Caco-2 (cell line): Measurements from ENCODE around the gene RGS14. TPM values are rescaled to one million over a fixed set of nuclear protein-coding genes. Genes with fewer than 3 reads are reported as not detected.

Experiments used
- BruUV-seq: library from RNA; stranded (reverse); fragments of 400-500 nt; replicated peaks from 2 replicates; lab custom pipeline; 2021; lab: Mats Ljungman, UMichigan
- CTCF ChIA-PET: fragments of 300-600 bp; sonication (Branson Sonifier 250); formaldehyde crosslinking; loops from one replicate; lab custom pipeline; 2022; ENCODE audit warnings: antibody characterized with exemption; lab: Charles Lee
- POLR2A ChIA-PET: fragments of 300-600 bp; sonication (Branson Sonifier 250); formaldehyde crosslinking; loops from one replicate; lab custom pipeline; 2022; ENCODE audit warnings: antibody characterized with exemption; lab: Charles Lee
- DNase-seq, 2 experiments: peaks; one replicate each; pipeline versions ENCODE4 v3.0.0 to v3.0.0-alpha.2; 2020 to 2022
- H3K27me3 ChIP-seq: replicated peaks from 2 replicates; pipeline ENCODE4 v1.6.0; 2011; ENCODE audit warnings: low read length; ENCODE audit not compliant: control insufficient read depth, insufficient read depth
- H3K36me3 ChIP-seq: 2 replicates; pipeline ENCODE4 v1.5.1; 2011; ENCODE audit warnings: low read length; ENCODE audit not compliant: control insufficient read depth, insufficient read depth
- H3K4me1 ChIP-seq: fragments of 250-450 bp; sonication (Bioruptor Pico); 2 replicates; pipeline ENCODE4 v1.5.1; 2020; ENCODE audit warnings: mild to moderate bottlenecking
- H3K4me3 ChIP-seq: 2 replicates; pipeline ENCODE4 v1.5.1; 2011; ENCODE audit warnings: low read depth, mild to moderate bottlenecking, control low read depth, low read length
- H3K9me3 ChIP-seq: fragments of 250-450 bp; sonication (Bioruptor Pico); 2 replicates; pipeline ENCODE4 v1.5.1; 2020; ENCODE audit warnings: mild to moderate bottlenecking, moderate library complexity
- H3K27ac Mint-ChIP-seq: one replicate; pipeline ENCODE4 v1.8.0; 2022; ENCODE audit warnings: mixed read lengths; ENCODE audit not compliant: unreplicated experiment
- H3K27me3 Mint-ChIP-seq: one replicate; pipeline ENCODE4 v1.8.0; 2022; ENCODE audit warnings: mixed read lengths; ENCODE audit not compliant: insufficient read depth, unreplicated experiment
- H3K36me3 Mint-ChIP-seq: one replicate; pipeline ENCODE4 v1.8.0; 2022; ENCODE audit warnings: mild to moderate bottlenecking, mixed read lengths; ENCODE audit not compliant: insufficient read depth, unreplicated experiment
- H3K4me1 Mint-ChIP-seq: one replicate; pipeline ENCODE4 v1.8.0; 2022; ENCODE audit warnings: low read depth, mixed read lengths; ENCODE audit not compliant: unreplicated experiment
- H3K4me3 Mint-ChIP-seq: one replicate; pipeline ENCODE4 v1.8.0; 2022; ENCODE audit warnings: mild to moderate bottlenecking, moderate library complexity, mixed read lengths; ENCODE audit not compliant: unreplicated experiment
- H3K9me3 Mint-ChIP-seq: one replicate; pipeline ENCODE4 v1.8.0; 2022; ENCODE audit warnings: mixed read lengths; ENCODE audit not compliant: unreplicated experiment
- intact Hi-C: fragments of 100-400 bp; cut with micrococcal nuclease; formaldehyde crosslinking; loops from one replicate; pipeline ENCODE4 v1.10.0; 2022; ENCODE audit not compliant: unreplicated experiment
- total RNA-seq: library from RNA; stranded (reverse); gene quantifications from 2 replicates; pipeline ENCODE4 v1.2.3, GENCODE V29; 2022
- TF ChIP-seq, protein P1 (sequence below), 2 experiments: fragments of 200-600 bp in 1 of 2; IDR thresholded peaks; 1 replicate in 1 of 2; 2 replicates in 1 of 2; pipeline versions ENCODE4 v1.5.1 to v1.8.0; 2011 to 2022; ENCODE audit warnings: antibody characterized with exemption in 1 of 2, control low read depth in 1 of 2, inconsistent platforms in 1 of 2, low read depth in 1 of 2, low read length in 1 of 2, mild to moderate bottlenecking in 1 of 2, moderate library complexity in 1 of 2; ENCODE audit not compliant: insufficient read depth in 1 of 2, severe bottlenecking in 1 of 2, unreplicated experiment in 1 of 2

RGS14 gene
- total RNA-seq, 1 experiment from 2014 or later, result 15.2 TPM

DNA sequence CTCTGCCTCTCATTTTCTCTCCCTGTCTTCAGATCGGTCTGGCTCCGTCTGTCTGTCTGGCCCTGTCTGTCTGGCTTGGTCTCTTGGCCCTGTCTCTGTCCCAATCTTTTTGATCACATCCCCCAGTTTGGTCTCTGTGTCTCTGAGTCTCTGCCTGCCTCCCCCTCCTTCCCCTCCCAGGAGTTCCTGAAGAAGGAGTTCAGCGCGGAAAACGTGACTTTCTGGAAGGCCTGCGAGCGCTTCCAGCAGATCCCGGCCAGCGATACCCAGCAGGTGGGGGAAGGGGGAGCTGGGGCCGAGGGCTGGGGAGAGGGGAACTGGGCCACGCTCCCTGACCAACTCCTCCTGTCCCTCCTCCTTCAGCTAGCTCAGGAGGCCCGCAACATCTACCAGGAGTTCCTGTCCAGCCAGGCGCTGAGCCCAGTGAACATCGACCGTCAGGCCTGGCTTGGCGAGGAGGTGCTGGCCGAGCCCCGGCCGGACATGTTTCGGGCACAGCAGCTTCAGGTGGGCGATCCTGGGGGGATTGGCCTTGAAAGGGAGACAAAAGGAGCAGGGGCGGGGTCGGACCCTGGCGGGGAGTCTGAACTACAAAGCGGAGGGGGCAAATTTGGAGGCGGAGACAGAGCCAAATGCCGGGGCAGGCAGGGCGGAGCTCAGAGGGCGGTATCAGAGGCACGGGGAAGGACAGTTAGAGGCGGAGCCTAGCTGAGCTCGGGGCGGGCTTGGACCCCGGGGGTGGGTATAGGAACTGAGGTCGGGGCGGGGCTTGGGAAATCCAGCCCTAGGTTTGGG lies 9.0 kb downstream of the RGS14 start:
- H3K27me3 Mint-ChIP-seq, result no peaks in the 10 kb centered on the region
- peak overlapping the region; percentile 5 for H3K27ac Mint-ChIP-seq
- H3K4me1 ChIP-seq, result peaks cover 14% of the 10 kb centered on the region
- H3K9me3 Mint-ChIP-seq, result no peaks in the 10 kb centered on the region
- H3K36me3 ChIP-seq, result no peaks in the 10 kb centered on the region
- intact Hi-C loops, result no loop called here
- no peak overlapping the region for H3K4me3 ChIP-seq
- BruUV-seq, result no TSS peak
- H3K4me3 Mint-ChIP-seq, result peak overlapping the region; percentile 70
- H3K9me3 ChIP-seq, result no peaks in the 10 kb centered on the region
- CTCF ChIA-PET, result interaction anchor here (0.6 to 1.0 kb wide), 3 partner anchors 13 to 89 kb away, joined by 3 to 4 read pairs (median 3); no protein-coding TSS in a partner anchor
- H3K27me3 ChIP-seq, result no peaks in the 10 kb centered on the region
- H3K36me3 Mint-ChIP-seq, result no peaks in the 10 kb centered on the region
- POLR2A ChIA-PET, result interaction anchor here (1.9 kb wide), 1 partner anchor 15 kb away, joined by 5 read pairs; the partner anchor contains the start of gene LMAN2
- peaks cover 24% of the 10 kb centered on the region for H3K4me1 Mint-ChIP-seq
- no peak for DNase-seq
- TF ChIP-seq, protein P1, sequence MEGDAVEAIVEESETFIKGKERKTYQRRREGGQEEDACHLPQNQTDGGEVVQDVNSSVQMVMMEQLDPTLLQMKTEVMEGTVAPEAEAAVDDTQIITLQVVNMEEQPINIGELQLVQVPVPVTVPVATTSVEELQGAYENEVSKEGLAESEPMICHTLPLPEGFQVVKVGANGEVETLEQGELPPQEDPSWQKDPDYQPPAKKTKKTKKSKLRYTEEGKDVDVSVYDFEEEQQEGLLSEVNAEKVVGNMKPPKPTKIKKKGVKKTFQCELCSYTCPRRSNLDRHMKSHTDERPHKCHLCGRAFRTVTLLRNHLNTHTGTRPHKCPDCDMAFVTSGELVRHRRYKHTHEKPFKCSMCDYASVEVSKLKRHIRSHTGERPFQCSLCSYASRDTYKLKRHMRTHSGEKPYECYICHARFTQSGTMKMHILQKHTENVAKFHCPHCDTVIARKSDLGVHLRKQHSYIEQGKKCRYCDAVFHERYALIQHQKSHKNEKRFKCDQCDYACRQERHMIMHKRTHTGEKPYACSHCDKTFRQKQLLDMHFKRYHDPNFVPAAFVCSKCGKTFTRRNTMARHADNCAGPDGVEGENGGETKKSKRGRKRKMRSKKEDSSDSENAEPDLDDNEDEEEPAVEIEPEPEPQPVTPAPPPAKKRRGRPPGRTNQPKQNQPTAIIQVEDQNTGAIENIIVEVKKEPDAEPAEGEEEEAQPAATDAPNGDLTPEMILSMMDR (IDR thresholded peaks at IDR 0.05; ENCODE audit: insufficient read depth in 1 of 2, low read depth in 1 of 2, low read length in 1 of 2, severe bottlenecking in 1 of 2, unreplicated experiment in 1 of 2), result no peak

DNA sequence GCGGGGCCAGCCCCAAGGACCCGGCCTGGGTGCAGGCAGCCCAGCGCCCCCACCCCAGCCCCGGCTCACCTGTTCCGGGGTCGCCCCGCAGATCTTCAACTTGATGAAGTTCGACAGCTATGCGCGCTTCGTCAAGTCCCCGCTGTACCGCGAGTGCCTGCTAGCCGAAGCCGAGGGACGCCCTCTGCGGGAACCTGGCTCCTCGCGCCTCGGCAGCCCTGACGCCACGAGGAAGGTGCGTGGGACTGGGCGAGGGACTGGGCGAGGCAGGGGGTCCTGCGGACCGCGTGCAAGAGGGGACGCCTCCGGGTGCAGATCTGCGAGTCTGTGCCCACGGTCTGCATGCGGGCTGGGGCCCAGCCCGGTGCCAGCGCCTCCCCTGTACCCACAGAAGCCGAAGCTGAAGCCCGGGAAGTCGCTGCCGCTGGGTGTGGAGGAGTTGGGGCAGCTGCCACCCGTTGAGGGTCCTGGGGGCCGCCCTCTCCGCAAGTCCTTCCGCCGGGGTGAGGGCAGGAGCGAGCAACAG lies 9.7 kb downstream of the RGS14 start:
- Histone ChIP-seq H3K27me3 (no peaks in the 10 kb centered on the region), H3K4me1 (peaks cover 21% of the 10 kb centered on the region), H3K9me3 (no peaks in the 10 kb centered on the region), H3K4me3 (no peak overlapping the region), H3K36me3 (no peaks in the 10 kb centered on the region; the same call in 1 of the 2 replicates)
- Mint-ChIP-seq H3K36me3 (no peaks in the 10 kb centered on the region), H3K27me3 (no peaks in the 10 kb centered on the region), H3K4me3 (peak overlapping the region; percentile 70), H3K4me1 (peaks cover 22% of the 10 kb centered on the region), H3K9me3 (no peaks in the 10 kb centered on the region), H3K27ac (no peak overlapping the region)
- BruUV-seq, result no TSS peak
- ChIA-PET CTCF (interaction anchor here (1.0 kb wide), 1 partner anchor 12 kb away, joined by 4 read pairs; no protein-coding TSS in a partner anchor), POLR2A (interaction anchor here (1.9 kb wide), 1 partner anchor 16 kb away, joined by 5 read pairs; the partner anchor contains the start of gene LMAN2)
- no peak for DNase-seq
- intact Hi-C loops, result no loop called here
- TF ChIP-seq, protein P1 (IDR thresholded peaks at IDR 0.05; ENCODE audit: insufficient read depth in 1 of 2, low read depth in 1 of 2, low read length in 1 of 2, severe bottlenecking in 1 of 2, unreplicated experiment in 1 of 2), result no peak
